Urinary bladder (tissue), 4 donors: Measurements from ENCODE around the gene B3GAT1. TPM values are rescaled to one million over a fixed set of nuclear protein-coding genes. Genes with fewer than 3 reads are reported as not detected.
"Not testable (repeated sequence)": the region's sequence is repeated elsewhere in the genome, so short reads cannot be mapped to it uniquely, and the experiment has no call there.

Experiments
- DNase-seq: peaks from one replicate; pipeline ENCODE4 v3.0.0-alpha.2; 2015; ENCODE audit errors: extremely low spot score
- H3K27ac ChIP-seq: one replicate; pipeline ENCODE4 v1.5.1; 2013; ENCODE audit warnings: low read depth, mild to moderate bottlenecking, moderate library complexity
- H3K36me3 ChIP-seq: one replicate; pipeline ENCODE4 v1.6.1; 2013; ENCODE audit warnings: mild to moderate bottlenecking, moderate library complexity; ENCODE audit not compliant: insufficient read depth
- H3K4me1 ChIP-seq: one replicate; pipeline ENCODE4 v1.6.1; 2013; ENCODE audit warnings: mild to moderate bottlenecking, moderate library complexity; ENCODE audit not compliant: insufficient read depth
- H3K4me3 ChIP-seq: one replicate; pipeline ENCODE4 v1.5.1; 2013; ENCODE audit warnings: low read depth, low read length
- WGBS: extraction: QIAGEN DNeasy Blood & Tissue Kit; methylation state at CpG from one replicate; pipeline ENCODE4 v1.1.7; 2013; 5-methylcytosine and 5-hydroxymethylcytosine counted together
- polyA plus RNA-seq: library from polyadenylated mRNA; stranded (reverse); fragments of 200-250 nt; gene quantifications from one replicate; pipeline ENCODE4 v1.2.3, GENCODE V29; 2013
- total RNA-seq: library from RNA; depleted of rRNA; stranded (reverse); fragments of >200 nt; gene quantifications from one replicate; pipeline ENCODE4 v1.2.3, GENCODE V29; 2014
- donor health status: healthy with polysubstance abuse.
- donor health status: healthy.

B3GAT1 gene
- total and polyA plus RNA-seq, 2 donors = 0.32 to 0.34 TPM

- DNase-seq = no peak
- Histone ChIP-seq H3K4me1 (no peaks in the 10 kb centered on the region), H3K36me3 (no peaks in the 10 kb centered on the region), H3K4me3 (no peak overlapping the region), H3K27ac (no peak overlapping the region)
- 95% methylated on average over 1 of the region's 1 CpG for WGBS
These were observed 37.0 kb upstream of the B3GAT1 start for GRCh38 chr11:134449051-134449450.

- DNase-seq = no peak
- Histone ChIP-seq H3K36me3 (no peaks in the 10 kb centered on the region), H3K27ac (no peak overlapping the region), H3K4me1 (no peaks in the 10 kb centered on the region), H3K4me3 (no peak overlapping the region)
- 91% methylated on average over 27 of the region's 27 CpGs for WGBS
These were observed 35.7 kb upstream of the B3GAT1 start for GRCh38 chr11:134447696-134448095.

DNA sequence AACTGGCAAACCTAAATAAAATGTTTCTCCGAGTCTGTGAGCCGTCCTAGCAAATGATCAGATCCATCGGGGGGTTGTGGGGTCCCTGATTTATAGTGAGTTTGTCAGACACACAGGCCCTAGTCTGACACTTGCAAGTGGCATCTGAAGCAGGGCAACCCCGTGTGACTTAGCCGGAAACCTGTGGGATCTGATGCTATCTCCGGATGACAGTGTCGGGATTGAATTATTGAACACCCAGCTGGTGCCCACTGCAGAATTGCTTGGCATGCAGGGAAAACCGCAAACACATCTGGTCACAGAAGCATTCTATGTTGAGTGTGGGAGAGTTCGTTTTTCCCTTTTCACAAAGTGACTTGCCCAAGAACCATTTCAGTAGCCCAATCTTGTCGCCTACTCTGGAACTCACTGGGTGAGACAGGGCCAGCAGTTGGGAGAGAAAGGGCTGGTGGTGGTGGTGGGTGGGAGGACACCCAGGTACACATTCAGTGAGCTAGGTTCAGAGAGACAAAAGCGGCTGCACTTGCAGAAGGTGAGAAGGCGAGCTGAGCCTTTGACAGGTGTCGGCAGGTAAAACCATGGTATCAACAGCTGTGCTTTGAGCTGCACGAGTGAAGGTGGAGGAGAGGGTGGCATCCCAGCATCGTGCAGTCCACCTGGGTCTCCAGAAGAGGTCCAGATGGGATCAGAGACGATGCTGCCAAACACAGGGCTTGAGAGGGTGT lies 33.7 kb upstream of the B3GAT1 start:
- no peaks in the 10 kb centered on the region for H3K4me1 ChIP-seq
- 85% methylated on average over 16 of the region's 16 CpGs for WGBS
- no peak for DNase-seq
- H3K27ac ChIP-seq = no peak overlapping the region
- no peak overlapping the region for H3K4me3 ChIP-seq
- H3K36me3 ChIP-seq = no peaks in the 10 kb centered on the region

DNA sequence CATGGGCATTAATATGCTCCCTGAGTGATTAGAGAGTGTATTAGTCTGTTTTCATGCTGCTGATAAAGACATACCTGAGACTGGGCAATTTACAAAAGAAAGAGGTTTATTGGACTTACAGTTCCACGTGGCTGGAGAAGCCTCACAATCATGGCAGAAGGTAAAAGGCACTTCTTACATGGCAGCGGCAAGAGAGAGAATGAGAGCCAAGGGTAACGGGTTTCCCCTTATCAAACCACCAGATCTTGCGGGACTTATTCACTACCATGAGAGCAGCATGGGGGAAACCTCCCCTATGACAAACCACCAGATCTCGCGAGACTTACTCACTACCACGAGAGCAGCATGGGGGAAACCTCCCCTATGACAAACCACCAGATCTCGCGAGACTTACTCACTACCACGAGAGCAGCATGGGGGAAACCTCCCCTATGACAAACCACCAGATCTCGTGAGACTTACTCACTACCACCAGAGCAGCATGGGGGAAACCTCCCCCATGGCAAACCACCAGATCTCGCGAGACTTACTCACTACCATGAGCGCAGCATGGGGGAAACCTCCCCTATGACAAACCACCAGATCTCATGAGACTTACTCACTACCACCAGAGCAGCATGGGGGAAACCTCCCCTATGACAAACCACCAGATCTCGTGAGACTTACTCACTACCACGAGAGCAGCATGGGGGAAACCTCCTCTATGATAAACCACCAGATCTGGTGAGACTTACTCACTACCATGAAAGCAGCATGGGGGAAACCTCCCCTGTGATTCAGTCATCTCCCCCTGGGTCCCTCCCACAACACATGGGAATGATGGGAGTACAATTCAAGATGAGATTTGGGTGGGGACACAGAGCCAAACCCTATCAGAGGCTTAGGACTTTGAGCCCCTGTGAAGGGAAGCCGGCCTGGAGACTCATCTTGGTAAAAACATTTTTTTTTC lies 32.4 kb upstream of the B3GAT1 start:
- not testable (repeated sequence) for H3K4me1 ChIP-seq, DNase-seq, H3K27ac ChIP-seq, H3K4me3 ChIP-seq, H3K36me3 ChIP-seq
- WGBS = 81% methylated on average over 17 of the region's 17 CpGs

DNA sequence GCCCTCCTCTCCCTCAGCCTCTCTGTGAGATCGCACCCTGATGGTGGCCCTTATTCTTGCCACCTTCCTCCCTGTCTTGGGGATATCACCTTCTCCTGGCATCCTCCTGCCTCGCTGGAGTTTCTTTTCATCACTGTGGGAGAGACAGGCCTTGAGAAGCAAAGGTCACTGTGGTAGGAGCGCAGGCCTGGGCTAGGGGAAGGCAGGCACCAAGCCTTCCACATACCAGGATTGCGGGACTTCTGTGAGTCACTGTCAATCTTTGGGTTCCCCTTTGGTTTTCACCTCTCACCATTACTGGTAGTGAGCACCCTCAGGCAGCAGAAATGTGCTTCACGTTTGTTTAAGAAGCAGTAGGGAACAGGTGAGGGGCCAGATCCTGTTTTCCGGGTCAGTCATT lies 31.2 kb upstream of the B3GAT1 start:
- no peak overlapping the region for H3K4me3 ChIP-seq
- H3K4me1 ChIP-seq = no peaks in the 10 kb centered on the region
- WGBS = 75% methylated on average over 6 of the region's 6 CpGs
- no peaks in the 10 kb centered on the region for H3K36me3 ChIP-seq
- DNase-seq = no peak
- H3K27ac ChIP-seq = no peak overlapping the region

DNA sequence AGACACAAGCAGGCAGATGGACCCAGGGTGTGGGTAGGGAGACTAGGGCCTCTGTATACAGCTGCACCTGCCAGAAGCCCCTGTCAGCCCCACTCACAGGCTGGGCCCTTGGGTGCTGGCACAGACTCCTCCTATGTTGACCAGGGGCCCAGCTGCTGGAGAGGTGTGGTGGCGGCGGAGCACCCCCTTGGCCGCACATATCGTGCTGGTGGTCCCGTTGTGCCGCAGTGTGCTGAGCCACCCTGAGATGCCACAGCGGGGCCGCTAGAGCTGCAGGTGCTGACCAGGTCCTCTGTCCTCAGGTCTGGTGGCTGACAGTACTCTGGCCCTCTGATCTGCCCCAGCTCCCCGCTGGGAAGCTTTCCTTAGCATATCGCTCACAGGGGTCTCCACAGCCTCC lies 30.2 kb upstream of the B3GAT1 start:
- DNase-seq = no peak
- Histone ChIP-seq H3K27ac (no peak overlapping the region), H3K4me1 (no peaks in the 10 kb centered on the region), H3K36me3 (no peaks in the 10 kb centered on the region), H3K4me3 (no peak overlapping the region)
- WGBS = 91% methylated on average over 10 of the region's 10 CpGs

DNA sequence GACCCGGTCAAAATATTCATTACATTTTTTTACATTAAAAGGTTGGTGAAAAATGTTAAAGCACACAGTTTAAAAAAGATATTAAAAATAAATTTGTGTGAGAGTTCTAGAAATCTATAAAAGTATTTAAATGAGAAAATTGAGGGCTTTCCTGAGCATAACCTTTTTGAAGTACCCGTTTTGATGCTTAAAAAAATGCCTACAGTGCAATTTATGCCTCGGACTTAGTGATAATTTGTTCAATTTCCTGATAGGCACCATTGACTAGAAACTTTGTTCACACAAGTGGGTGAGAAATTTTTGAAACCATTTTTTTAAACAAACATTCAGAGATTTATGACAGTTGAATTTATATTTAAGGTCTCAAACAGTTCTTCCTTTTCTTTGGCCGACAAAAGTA lies 29.7 kb upstream of the B3GAT1 start:
- DNase-seq = no peak
- Histone ChIP-seq H3K36me3 (no peaks in the 10 kb centered on the region), H3K4me3 (no peak overlapping the region), H3K27ac (no peak overlapping the region), H3K4me1 (no peaks in the 10 kb centered on the region)
- 78% methylated on average over 4 of the region's 4 CpGs for WGBS

- no peaks in the 10 kb centered on the region for H3K4me1 ChIP-seq
- H3K4me3 ChIP-seq = no peak overlapping the region
- no peaks in the 10 kb centered on the region for H3K36me3 ChIP-seq
- H3K27ac ChIP-seq = no peak overlapping the region
- DNase-seq = no peak
- 55% methylated on average over 9 of the region's 9 CpGs for WGBS
These were observed 29.2 kb upstream of the B3GAT1 start for GRCh38 chr11:134441281-134441680.

DNA sequence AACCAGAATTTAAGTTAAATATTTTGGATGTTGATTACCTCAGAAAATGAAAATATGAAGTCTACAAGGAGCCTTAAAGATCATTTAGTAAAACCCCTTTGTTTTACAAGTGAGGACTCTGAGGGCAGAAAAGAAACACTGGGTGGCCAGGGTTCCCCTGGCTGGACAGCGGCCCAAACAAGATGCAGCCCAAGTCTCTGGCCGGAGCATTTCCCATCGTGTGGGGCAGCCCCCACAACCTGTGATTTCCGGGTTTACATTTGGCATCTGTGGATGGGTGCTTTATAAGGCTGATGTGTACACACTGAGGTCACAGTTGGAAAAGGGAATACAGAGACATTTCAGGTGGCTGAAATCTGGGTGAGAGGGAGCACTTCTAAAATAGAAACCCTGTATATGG lies 28.8 kb upstream of the B3GAT1 start:
- DNase-seq = no peak
- no peaks in the 10 kb centered on the region for H3K36me3 ChIP-seq
- WGBS = 63% methylated on average over 4 of the region's 4 CpGs
- H3K4me3 ChIP-seq = no peak overlapping the region
- H3K4me1 ChIP-seq = no peaks in the 10 kb centered on the region
- H3K27ac ChIP-seq = no peak overlapping the region

DNA sequence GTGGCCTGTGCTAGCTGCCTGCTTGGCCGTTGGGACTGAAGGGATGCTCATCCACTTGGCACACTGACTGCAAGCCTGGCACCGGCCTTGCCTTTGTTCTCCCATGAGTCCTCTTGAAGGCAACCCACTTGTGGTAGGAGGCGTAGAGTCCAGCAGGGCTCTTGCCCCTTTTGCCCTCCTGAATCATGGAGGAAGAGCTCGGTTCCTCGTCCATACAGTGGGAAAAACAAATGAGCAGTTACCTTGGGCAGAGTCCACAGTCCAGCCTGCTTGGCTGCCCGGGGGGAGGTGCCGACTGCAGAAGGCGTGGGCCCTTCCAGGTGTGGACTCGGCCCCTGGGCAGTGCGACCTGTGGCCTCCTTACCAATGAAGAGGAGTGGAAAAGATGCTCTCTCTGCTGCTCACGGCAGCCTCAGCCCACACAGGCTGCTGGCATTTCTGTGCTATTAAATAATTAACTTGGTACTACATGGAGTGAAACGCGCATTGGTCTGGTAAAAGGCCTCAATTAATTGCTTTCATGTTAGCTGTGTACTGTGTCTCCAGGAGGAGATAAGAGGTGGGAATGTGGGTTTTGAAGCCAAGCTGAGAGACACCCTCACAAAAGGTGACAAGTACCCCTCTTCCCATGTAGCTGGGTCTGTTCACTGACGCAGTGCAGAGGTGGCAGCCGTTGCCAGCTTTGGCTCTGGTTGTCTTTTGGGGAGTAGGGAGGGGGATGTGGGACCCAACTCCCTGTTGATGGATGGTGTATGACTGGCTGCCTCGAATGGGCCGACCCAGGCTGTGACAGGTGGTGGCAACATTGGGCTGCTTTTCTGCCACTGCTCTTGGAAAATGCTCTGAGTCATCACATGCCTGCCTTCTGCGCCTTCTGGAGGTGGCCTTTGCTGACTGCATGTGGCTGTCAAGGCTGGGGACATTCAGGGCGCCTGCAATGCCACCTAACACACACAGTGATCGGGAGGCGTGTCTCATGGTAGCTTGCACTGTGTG lies 26.8 kb upstream of the B3GAT1 start:
- H3K4me1 ChIP-seq = no peaks in the 10 kb centered on the region
- 74% methylated on average over 21 of the region's 21 CpGs for WGBS
- no peak for DNase-seq
- H3K4me3 ChIP-seq = no peak overlapping the region
- H3K36me3 ChIP-seq = no peaks in the 10 kb centered on the region
- H3K27ac ChIP-seq = no peak overlapping the region

DNA sequence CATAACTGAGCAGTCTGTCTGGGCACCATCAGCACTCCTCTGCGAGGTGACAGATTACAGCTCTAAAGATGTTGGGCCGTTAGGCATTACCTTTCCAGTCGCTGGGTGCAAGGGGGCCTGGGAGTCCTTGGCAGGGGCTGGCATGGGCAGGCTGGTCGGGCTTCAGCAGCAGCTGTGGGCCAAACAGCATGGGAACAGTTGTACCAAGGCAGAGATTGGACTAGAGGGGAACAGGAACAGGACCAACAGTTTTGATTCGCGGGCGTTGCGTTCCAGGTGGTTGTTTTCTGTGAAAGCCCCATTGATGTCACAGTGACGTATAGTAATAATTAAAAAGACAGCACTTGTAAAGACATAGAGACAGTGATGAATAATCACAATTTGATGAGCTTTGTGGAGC lies 25.8 kb upstream of the B3GAT1 start:
- H3K4me1 ChIP-seq = no peaks in the 10 kb centered on the region
- no peak overlapping the region for H3K4me3 ChIP-seq
- WGBS = 78% methylated on average over 9 of the region's 9 CpGs
- H3K36me3 ChIP-seq = no peaks in the 10 kb centered on the region
- no peak for DNase-seq
- H3K27ac ChIP-seq = no peak overlapping the region

GRCh38 chr11:134436781-134437180 lies 24.7 kb upstream of the B3GAT1 start:
- Histone ChIP-seq H3K36me3 (no peaks in the 10 kb centered on the region), H3K27ac (no peak overlapping the region), H3K4me3 (no peak overlapping the region), H3K4me1 (no peaks in the 10 kb centered on the region)
- WGBS = 87% methylated on average over 10 of the region's 10 CpGs
- DNase-seq = no peak

- DNase-seq = no peak
- H3K27ac ChIP-seq = no peak overlapping the region
- H3K36me3 ChIP-seq = no peaks in the 10 kb centered on the region
- H3K4me1 ChIP-seq = no peaks in the 10 kb centered on the region
- H3K4me3 ChIP-seq = no peak overlapping the region
- 80% methylated on average over 10 of the region's 10 CpGs for WGBS
These were observed 21.8 kb upstream of the B3GAT1 start for GRCh38 chr11:134433806-134434205.
